ENCODE measurements around the gene BFAR.

The BFAR gene

DNA sequence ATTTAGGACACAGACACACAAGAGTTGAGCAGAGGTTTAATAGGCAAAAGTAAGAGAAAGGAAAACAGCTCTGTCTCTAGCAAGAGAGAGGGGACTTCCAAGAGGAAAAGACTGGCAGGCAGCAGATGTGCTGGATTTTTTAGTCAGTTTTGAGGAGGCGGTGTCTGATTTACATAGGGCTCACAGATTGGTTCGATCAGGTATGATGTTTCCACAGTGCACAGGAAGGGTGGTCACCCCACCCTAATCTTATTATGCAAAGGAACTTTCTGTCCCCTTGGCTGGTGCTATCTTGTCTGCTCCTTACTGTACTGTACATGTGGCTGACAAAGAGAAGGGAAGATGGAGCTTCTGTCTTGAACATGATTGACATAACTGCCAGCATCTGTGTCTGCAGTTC, 25.3 kb downstream of the BFAR start:
- Histone ChIP-seq H3K36me3 (peaks cover 87% of the 10 kb centered on the region), H3K4me1 (ENCODE audit: control insufficient read depth in 1 of 2, insufficient read depth in 1 of 2, low read depth in 1 of 2, low read length in 1 of 2) (no peaks in the 10 kb centered on the region), H3K27me3 (no peaks in the 10 kb centered on the region), H3K4me3 (ENCODE audit: low read depth in 1 of 2, low read length in 1 of 2) (no peak overlapping the region), H3K27ac (no peak overlapping the region), H3K9me3 (no peaks in the 10 kb centered on the region)
- TF ChIP-seq, protein P1, sequence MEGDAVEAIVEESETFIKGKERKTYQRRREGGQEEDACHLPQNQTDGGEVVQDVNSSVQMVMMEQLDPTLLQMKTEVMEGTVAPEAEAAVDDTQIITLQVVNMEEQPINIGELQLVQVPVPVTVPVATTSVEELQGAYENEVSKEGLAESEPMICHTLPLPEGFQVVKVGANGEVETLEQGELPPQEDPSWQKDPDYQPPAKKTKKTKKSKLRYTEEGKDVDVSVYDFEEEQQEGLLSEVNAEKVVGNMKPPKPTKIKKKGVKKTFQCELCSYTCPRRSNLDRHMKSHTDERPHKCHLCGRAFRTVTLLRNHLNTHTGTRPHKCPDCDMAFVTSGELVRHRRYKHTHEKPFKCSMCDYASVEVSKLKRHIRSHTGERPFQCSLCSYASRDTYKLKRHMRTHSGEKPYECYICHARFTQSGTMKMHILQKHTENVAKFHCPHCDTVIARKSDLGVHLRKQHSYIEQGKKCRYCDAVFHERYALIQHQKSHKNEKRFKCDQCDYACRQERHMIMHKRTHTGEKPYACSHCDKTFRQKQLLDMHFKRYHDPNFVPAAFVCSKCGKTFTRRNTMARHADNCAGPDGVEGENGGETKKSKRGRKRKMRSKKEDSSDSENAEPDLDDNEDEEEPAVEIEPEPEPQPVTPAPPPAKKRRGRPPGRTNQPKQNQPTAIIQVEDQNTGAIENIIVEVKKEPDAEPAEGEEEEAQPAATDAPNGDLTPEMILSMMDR (IDR thresholded peaks at IDR 0.05): no peak

DNA sequence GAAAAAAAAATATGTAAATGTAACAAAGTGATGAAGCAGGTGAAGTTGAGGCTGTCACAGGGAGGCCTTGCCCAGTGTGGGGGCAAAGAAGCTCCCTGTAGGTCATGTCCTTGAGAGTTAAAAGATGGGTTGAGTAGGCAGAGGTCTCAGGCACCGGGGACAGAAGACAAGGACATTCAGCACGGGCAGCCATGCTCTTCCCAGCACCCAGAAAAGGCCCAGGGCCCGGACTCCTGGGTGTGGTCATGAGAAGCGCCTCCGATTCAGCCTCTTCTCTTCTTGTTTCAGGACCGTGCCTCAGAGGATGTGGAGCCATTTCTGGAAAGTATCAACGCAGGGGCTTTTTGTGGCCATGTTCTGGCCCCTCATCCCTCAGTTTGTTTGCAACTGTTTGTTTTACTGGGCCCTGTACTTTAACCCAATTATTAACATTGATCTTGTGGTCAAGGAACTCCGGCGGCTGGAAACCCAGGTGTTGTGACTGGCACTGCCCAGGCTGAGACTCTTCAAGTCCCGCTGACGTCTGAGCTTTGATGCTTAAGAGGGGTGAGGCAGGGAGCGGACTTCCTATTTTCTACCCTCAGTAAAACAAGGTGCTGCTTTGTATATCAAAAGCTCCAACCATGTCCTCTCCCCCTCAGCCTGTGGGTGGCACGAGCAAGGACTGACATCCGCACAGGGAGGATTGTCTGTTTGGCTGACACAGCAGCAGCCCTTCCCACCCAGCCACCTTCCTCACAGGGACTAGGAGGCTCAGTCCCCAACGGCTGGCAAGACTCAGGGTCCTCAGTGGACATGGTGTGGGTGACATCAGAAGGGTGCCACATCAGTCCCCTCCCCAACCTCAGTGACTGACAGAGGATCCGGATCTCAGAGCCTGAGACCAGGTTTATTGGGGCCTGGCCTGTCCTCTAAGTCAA, 34.9 kb downstream of the BFAR start:
- Histone ChIP-seq H3K27ac (no peak overlapping the region), H3K4me1 (ENCODE audit: control insufficient read depth in 1 of 2, insufficient read depth in 1 of 2, low read depth in 1 of 2, low read length in 1 of 2) (no peaks in the 10 kb centered on the region), H3K4me3 (ENCODE audit: low read depth in 1 of 2, low read length in 1 of 2) (no peak overlapping the region), H3K27me3 (no peaks in the 10 kb centered on the region), H3K36me3 (peaks cover 75% of the 10 kb centered on the region), H3K9me3 (no peaks in the 10 kb centered on the region)
- TF ChIP-seq, protein P1 (IDR thresholded peaks at IDR 0.05): no peak

DNA sequence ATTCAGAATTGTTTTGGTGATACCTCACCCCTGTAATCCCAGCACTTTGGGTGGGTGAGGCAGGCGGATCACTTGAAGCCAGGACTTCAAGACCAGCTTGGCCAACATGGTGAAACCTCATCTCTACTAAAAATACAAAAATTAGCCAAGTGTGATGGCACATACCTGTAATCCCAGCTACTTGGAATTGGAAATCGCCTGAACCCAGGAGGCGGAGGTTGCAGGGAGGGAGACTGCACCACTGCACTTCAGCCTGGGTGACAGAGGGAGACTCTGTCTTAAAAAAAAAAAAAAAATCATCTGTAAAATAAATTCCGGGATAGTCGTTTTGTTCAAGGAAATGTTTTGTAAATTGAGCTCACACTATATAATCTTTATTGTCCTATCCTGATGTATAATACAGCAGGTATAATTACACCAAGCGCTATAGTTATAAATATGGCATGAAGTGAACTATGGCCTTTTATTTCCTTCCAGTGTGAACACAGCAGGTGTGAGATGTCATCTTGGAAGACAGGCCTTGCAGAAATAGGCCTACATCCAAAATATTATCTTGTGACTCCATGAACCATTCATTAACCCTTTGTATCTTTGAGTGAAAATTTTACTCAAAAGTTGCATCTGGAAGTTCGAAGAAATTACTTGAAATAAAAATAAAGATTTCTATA, 35.9 kb downstream of the BFAR start:
- H3K36me3 ChIP-seq: peaks cover 64% of the 10 kb centered on the region
- H3K4me1 ChIP-seq (ENCODE audit: control insufficient read depth in 1 of 2, insufficient read depth in 1 of 2, low read depth in 1 of 2, low read length in 1 of 2): no peaks in the 10 kb centered on the region

DNA sequence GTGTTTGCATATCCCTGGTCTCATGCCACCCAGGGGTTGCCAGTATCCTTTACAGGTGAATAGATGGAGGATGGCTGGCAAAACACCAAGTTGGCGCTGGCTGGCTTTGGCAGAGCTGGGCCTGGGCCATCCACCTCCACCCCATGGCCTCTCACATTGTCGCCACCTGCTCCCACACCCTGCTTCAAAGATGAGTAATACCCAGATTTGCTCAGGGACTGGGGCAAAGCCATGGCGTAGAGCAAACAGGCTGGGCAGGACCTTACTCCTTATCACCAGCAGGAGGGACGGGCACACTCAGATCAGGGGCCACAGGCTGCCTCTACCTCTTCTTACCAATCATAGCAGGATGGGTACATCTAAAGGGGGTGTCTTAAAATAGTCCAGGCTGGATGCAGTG, 37.0 kb downstream of the BFAR start:
- H3K36me3 ChIP-seq: peaks cover 53% of the 10 kb centered on the region
- no peaks in the 10 kb centered on the region for H3K27me3 ChIP-seq
- no peaks in the 10 kb centered on the region for H3K4me1 ChIP-seq (ENCODE audit: control insufficient read depth in 1 of 2, insufficient read depth in 1 of 2, low read depth in 1 of 2, low read length in 1 of 2)
- H3K9me3 ChIP-seq: no peaks in the 10 kb centered on the region
- TF ChIP-seq, protein P1 (IDR thresholded peaks at IDR 0.05): no peak
- no peak overlapping the region for H3K27ac ChIP-seq
- no peak overlapping the region for H3K4me3 ChIP-seq (ENCODE audit: low read depth in 1 of 2, low read length in 1 of 2)

More for the DNA sequence above, 35.9 kb downstream of the BFAR start:
- H3K27me3 ChIP-seq: no peaks in the 10 kb centered on the region
- TF ChIP-seq, protein P1 (IDR thresholded peaks at IDR 0.05): no peak
- H3K4me3 ChIP-seq (ENCODE audit: low read depth in 1 of 2, low read length in 1 of 2): no peak overlapping the region
- no peaks in the 10 kb centered on the region for H3K9me3 ChIP-seq
- H3K27ac ChIP-seq: no peak overlapping the region

DNA sequence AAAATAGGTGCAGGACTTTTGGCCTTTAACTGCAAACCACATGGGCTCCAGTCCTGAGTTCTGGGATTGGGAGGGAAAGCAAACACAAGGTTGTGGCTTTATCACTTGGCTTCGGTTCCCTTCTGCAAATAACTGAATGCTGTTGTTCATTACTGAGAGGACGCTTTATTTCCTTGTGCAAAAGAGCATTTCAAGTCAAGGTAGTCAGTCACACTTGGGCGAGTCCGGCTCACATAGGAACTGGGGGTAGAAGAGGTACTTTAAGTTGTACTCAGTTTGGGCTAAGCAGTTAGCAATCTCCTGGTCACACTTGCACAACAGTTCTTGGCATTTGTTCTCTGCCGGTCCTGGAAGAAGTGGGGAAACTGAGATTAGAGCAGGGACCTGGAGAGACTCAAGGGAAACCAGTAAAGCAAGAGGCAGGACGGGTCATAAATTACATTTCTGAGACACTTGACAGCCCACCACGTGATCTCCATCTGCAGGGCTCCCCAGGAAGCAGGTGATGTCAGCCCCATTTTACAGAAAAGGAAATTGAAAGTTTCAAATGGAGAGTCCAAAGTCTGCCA, 39.7 kb downstream of the BFAR start:
- Histone ChIP-seq H3K9me3 (no peaks in the 10 kb centered on the region), H3K4me1 (ENCODE audit: control insufficient read depth in 1 of 2, insufficient read depth in 1 of 2, low read depth in 1 of 2, low read length in 1 of 2) (no peaks in the 10 kb centered on the region), H3K27me3 (no peaks in the 10 kb centered on the region), H3K27ac (no peak overlapping the region), H3K36me3 (peaks cover 26% of the 10 kb centered on the region), H3K4me3 (ENCODE audit: low read depth in 1 of 2, low read length in 1 of 2) (no peak overlapping the region)
- TF ChIP-seq, protein P1 (IDR thresholded peaks at IDR 0.05): no peak
